GM12873 (cell line): ENCODE measurements around the gene UNC119B.

ENCODE experiments used
- CTCF ChIP-seq: IDR thresholded peaks from 2 replicates; pipeline ENCODE4 v1.5.1; 2012; ENCODE audit warnings: low read depth, mild to moderate bottlenecking, moderate library complexity, low read length, control low read depth; ENCODE audit not compliant: insufficient read depth; ENCODE audit errors: missing control alignments

The UNC119B gene

GRCh38 chr12:120720234-120720986, 10.2 kb downstream of the UNC119B start:
- TF ChIP-seq CTCF = no peak

GRCh38 chr12:120720987-120721801, 10.9 kb downstream of the UNC119B start:
- no peak for TF ChIP-seq CTCF

- no peak for TF ChIP-seq CTCF
These were observed 11.6 kb downstream of the UNC119B start for GRCh38 chr12:120721866-120722265.

- TF ChIP-seq CTCF = no peak
These were observed 12.5 kb downstream of the UNC119B start for GRCh38 chr12:120722784-120723183.

- no peak for TF ChIP-seq CTCF
These were observed 14.5 kb downstream of the UNC119B start for GRCh38 chr12:120724720-120725119.

- TF ChIP-seq CTCF = no peak
These were observed 14.9 kb downstream of the UNC119B start for GRCh38 chr12:120725151-120725658.
